ENCODE data around the gene PAX2. TPM values are rescaled to one million over a fixed set of nuclear protein-coding genes. Genes with fewer than 3 reads are reported as not detected.

The PAX2 gene
- total and polyA plus RNA-seq, 2 of the 13 experiments (the other 11 are each of a cell fraction or from before 2014, with no cell fraction given), result not detected

DNA sequence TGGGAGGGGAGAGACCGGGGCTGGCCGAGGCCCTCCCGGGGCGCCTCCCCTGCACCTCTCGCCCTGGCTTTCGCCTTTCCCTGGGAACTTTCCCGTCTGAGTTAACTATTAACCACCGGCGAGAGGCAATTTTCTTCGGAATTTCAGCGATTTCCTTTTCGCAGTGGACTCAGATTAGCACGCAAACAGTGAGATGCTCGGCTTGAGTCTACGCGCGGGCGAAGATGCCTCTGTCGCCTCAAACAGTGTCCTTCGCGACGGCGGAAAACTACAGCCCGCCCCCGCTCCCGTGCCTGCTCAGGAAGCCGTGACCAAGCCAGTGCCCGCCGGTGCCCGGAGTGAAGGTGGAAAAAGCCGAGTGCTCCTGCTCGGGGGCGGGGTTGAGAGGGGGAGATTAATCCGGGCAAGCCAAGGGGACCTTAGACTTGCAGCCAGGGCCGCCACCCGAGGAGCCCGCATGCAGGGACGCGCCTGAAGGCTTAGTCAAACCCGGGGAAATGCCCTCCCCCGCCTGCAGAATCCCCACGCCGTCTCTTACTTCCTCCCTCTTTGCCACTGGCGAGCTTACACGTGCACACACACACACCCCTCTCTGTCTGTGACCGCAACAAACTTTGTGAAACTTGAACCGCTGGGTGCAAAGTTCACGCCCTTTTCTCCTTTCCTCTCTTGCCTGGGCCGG is 14.5 kb upstream of the PAX2 start (continued):
- TF ChIP-seq NR3C1 (CRISPR knock-in tag; IDR thresholded peaks at IDR 0.05), result no peak
- TF ChIP-seq ATM (IDR thresholded peaks at IDR 0.05; ENCODE audit: borderline replicate concordance), result no peak
- TF ChIP-seq, protein P1, sequence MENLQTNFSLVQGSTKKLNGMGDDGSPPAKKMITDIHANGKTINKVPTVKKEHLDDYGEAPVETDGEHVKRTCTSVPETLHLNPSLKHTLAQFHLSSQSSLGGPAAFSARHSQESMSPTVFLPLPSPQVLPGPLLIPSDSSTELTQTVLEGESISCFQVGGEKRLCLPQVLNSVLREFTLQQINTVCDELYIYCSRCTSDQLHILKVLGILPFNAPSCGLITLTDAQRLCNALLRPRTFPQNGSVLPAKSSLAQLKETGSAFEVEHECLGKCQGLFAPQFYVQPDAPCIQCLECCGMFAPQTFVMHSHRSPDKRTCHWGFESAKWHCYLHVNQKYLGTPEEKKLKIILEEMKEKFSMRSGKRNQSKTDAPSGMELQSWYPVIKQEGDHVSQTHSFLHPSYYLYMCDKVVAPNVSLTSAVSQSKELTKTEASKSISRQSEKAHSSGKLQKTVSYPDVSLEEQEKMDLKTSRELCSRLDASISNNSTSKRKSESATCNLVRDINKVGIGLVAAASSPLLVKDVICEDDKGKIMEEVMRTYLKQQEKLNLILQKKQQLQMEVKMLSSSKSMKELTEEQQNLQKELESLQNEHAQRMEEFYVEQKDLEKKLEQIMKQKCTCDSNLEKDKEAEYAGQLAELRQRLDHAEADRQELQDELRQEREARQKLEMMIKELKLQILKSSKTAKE (CRISPR knock-in tag; IDR thresholded peaks at IDR 0.05; ENCODE audit: borderline replicate concordance), result no peak
- TF ChIP-seq HNRNPL (IDR thresholded peaks at IDR 0.05; ENCODE audit: low read depth, low read length), result peak; percentile 62; the same call in 1 of the 2 replicates
- TF ChIP-seq YEATS2 (CRISPR knock-in tag; IDR thresholded peaks at IDR 0.05; ENCODE audit: borderline replicate concordance), result no peak
- TF ChIP-seq HNF4A (CRISPR knock-in tag; IDR thresholded peaks at IDR 0.05), result peak; percentile 55; the same call in 1 of the 2 replicates
- TF ChIP-seq SIX4 (CRISPR knock-in tag; IDR thresholded peaks at IDR 0.05), result 0 out of 2 replicates have a peak, but pooled peaks have one; percentile 38
- TF ChIP-seq ZMYM3 (CRISPR knock-in tag; IDR thresholded peaks at IDR 0.05), result no peak
- TF ChIP-seq, protein P2, sequence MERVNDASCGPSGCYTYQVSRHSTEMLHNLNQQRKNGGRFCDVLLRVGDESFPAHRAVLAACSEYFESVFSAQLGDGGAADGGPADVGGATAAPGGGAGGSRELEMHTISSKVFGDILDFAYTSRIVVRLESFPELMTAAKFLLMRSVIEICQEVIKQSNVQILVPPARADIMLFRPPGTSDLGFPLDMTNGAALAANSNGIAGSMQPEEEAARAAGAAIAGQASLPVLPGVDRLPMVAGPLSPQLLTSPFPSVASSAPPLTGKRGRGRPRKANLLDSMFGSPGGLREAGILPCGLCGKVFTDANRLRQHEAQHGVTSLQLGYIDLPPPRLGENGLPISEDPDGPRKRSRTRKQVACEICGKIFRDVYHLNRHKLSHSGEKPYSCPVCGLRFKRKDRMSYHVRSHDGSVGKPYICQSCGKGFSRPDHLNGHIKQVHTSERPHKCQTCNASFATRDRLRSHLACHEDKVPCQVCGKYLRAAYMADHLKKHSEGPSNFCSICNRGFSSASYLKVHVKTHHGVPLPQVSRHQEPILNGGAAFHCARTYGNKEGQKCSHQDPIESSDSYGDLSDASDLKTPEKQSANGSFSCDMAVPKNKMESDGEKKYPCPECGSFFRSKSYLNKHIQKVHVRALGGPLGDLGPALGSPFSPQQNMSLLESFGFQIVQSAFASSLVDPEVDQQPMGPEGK (CRISPR knock-in tag; IDR thresholded peaks at IDR 0.05), result 0 out of 2 replicates have a peak, but pooled peaks have one; percentile 11
- TF ChIP-seq BHLHE40 (IDR thresholded peaks at IDR 0.05; ENCODE audit: low read length), result peak; percentile 52
- TF ChIP-seq ZNF567 (CRISPR knock-in tag; IDR thresholded peaks at IDR 0.05; ENCODE audit: borderline replicate concordance), result no peak
- TF ChIP-seq SAP130 (CRISPR knock-in tag; IDR thresholded peaks at IDR 0.05; ENCODE audit: low read depth), result peak; percentile 19; the same call in 1 of the 2 replicates

All from HepG2 (cell line).